Thyroid gland (tissue), 4 donors: Measurements from ENCODE around the gene SLC4A3. TPM values are rescaled to one million over a fixed set of nuclear protein-coding genes. Genes with fewer than 3 reads are reported as not detected.
A peak's percentile ranks its signal among the peaks of the same experiment; 100 is the strongest.

Experiments used
- DNase-seq, 2 donors: peaks; one replicate each; pipeline ENCODE4 v3.0.0-alpha.2; 2019
- H3K27ac ChIP-seq, 3 donors: fragments of 200-600 bp; sonication (generic); 1 replicate in 2 of 3; 2 replicates in 1 of 3; pipeline ENCODE4 v1.5.1; 2016 to 2019; ENCODE audit warnings: mild to moderate bottlenecking in 1 of 3, moderate library complexity in 1 of 3
- H3K27me3 ChIP-seq: fragments of 200-600 bp; sonication (generic); one replicate; pipeline ENCODE4 v1.5.1; 2019
- H3K36me3 ChIP-seq, 2 donors: fragments of 200-600 bp; sonication (generic); one replicate each; pipeline ENCODE4 v1.5.1; 2016 to 2019
- H3K4me1 ChIP-seq, 2 donors: fragments of 200-600 bp; sonication (generic); one replicate each; pipeline ENCODE4 v1.5.1; 2017 to 2019
- H3K4me3 ChIP-seq, 3 donors: fragments of 200-600 bp; sonication (generic); replicated peaks in 1 of 3; 1 replicate in 2 of 3; 2 replicates in 1 of 3; pipeline ENCODE4 v1.5.1; 2016; ENCODE audit warnings: mild to moderate bottlenecking in 1 of 3
- H3K9me3 ChIP-seq: fragments of 200-600 bp; sonication (generic); one replicate; pipeline ENCODE4 v1.5.1; 2017
- POLR2A ChIP-seq, 2 donors: fragments of 450-650 bp; IDR thresholded peaks; one replicate each; pipeline ENCODE4 v1.6.1; 2017; ENCODE audit warnings: antibody characterized with exemption in 2 of 2, mild to moderate bottlenecking in 2 of 2, moderate library complexity in 1 of 2
- WGBS, 2 donors: methylation state at CpG; one replicate each; pipeline ENCODE4 v1.1.5; 2017; 5-methylcytosine and 5-hydroxymethylcytosine counted together
- intact Hi-C: fragments of 100-400 bp; cut with DNase I; formaldehyde crosslinking; loops from one replicate; pipeline ENCODE4 v1.15.1; 2023
- small RNA-seq: library from RNA; depleted of rRNA; stranded (forward); fragments of <200 nt; gene quantifications from one replicate; pipeline ENCODE3, GENCODE V24; 2016
- total RNA-seq, 4 donors: library from RNA; depleted of rRNA; stranded (reverse); fragments of >200 nt; gene quantifications; one replicate each; pipeline ENCODE4 v1.2.3, GENCODE V29; 2016
- TF ChIP-seq, protein P1 (sequence below), 6 experiments: fragments of 200-600 bp in 3 of 6; fragments of 450-650 bp in 3 of 6; sonication (generic) in 3 of 6; IDR thresholded peaks; one replicate each; pipeline ENCODE4 v1.5.1; 2016 to 2019; ENCODE audit warnings: antibody characterized with exemption in 6 of 6, mild to moderate bottlenecking in 2 of 6, inconsistent platforms in 1 of 6, moderate library complexity in 1 of 6

SLC4A3 gene
- total RNA-seq, 4 donors from 2014 or later: 1.2 to 3.2 (median 2.8) TPM

DNA sequence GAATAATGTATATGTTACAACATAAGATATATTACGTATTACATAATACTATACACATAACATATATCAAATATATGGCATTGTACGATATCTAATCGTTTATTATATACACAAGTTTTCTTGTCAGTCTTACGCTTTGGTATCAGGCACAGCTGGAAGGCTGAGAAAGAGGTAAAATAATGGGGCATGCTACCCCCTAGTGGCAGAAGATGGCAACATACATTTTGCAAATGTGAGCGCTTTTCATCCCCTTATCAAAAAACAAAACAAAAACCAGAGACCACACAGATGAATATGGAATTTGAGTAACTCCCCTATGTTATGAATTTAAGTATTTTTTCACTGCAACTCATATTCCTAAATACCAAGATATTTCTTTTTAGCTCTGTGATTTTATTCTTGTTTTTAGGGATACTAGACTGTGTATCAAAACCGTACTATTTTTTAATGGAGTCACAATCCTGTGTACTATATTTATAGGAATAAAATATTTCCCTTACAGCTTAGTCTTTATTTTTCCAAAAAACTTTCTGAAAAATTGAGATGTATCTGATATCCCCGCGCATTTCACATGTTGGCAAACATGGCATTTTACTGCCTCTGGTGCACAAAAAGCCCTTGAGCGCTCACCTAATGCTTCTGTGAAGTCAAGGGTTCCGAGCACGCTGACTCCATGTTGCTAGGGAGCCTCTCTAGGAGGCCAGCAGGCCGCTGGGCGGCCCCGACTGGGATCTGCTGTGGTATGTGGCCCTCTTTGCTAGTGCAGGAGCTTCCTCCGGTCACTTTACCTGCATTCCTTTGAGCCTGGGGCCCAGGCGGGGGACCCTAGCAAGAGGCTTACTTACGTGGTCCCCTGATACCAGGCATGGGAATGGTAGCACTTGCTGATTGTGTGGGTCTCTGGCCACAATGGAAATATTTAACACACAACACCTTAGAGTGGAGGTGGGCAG lies 62.5 kb downstream of the SLC4A3 start:
- DNase-seq: peak; percentile 38 to 48
- Histone ChIP-seq H3K9me3 (no peaks in the 10 kb centered on the region), H3K4me1 (peaks cover 0 to under 1% of the 10 kb centered on the region in 2 donors), H3K27ac (no peak overlapping the region), H3K27me3 (no peaks in the 10 kb centered on the region), H3K36me3 (no peaks in the 10 kb centered on the region), H3K4me3 (no peak overlapping the region)
- TF ChIP-seq POLR2A (IDR thresholded peaks at IDR 0.05): no peak
- TF ChIP-seq, protein P1, sequence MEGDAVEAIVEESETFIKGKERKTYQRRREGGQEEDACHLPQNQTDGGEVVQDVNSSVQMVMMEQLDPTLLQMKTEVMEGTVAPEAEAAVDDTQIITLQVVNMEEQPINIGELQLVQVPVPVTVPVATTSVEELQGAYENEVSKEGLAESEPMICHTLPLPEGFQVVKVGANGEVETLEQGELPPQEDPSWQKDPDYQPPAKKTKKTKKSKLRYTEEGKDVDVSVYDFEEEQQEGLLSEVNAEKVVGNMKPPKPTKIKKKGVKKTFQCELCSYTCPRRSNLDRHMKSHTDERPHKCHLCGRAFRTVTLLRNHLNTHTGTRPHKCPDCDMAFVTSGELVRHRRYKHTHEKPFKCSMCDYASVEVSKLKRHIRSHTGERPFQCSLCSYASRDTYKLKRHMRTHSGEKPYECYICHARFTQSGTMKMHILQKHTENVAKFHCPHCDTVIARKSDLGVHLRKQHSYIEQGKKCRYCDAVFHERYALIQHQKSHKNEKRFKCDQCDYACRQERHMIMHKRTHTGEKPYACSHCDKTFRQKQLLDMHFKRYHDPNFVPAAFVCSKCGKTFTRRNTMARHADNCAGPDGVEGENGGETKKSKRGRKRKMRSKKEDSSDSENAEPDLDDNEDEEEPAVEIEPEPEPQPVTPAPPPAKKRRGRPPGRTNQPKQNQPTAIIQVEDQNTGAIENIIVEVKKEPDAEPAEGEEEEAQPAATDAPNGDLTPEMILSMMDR (IDR thresholded peaks at IDR 0.05): peak; percentile 48 to 79 (median 70)
- 33 to 34% methylated on average over 17 of the region's 17 CpGs for WGBS, 2 donors
- intact Hi-C loops: loop anchor here (5.0 kb wide), 1 partner anchor 148 kb away; the partner anchor contains the start of genes CHPF and TMEM198

DNA sequence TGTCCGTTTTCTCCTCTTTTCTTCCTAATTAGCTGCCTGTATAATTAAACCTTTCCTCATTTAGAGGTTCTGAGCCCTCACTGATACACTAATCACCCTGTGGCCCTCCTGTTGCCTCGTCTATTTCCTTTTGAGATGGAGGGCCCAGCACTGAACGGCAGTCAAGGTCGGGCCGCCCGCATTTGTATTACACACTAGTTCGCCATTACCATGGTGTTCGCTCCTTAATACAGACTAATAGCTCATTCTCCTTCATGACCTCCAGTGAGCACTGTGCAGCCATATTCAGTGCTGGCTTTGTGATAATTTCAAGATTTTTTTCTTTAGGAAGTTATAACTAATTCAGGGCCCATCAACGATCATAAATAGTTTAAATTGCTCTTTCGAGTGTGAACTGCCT lies 64.1 kb downstream of the SLC4A3 start:
- H3K27ac ChIP-seq: no peak overlapping the region
- intact Hi-C loops: no loop called here
- DNase-seq: no peak
- 80 to 82% methylated on average over 10 of the region's 10 CpGs for WGBS, 2 donors
- no peaks in the 10 kb centered on the region for H3K9me3 ChIP-seq
- no peak overlapping the region for H3K4me3 ChIP-seq
- no peaks in the 10 kb centered on the region for H3K36me3 ChIP-seq
- H3K27me3 ChIP-seq: no peaks in the 10 kb centered on the region
- TF ChIP-seq POLR2A (IDR thresholded peaks at IDR 0.05): no peak
- TF ChIP-seq, protein P1 (IDR thresholded peaks at IDR 0.05): no peak
- no peaks in the 10 kb centered on the region for H3K4me1 ChIP-seq

Small RNA genes within 50 kb of the gene (small RNA-seq; reads per million reads assigned to genes)
- gene RN7SKP213: not detected

Other genes starting within 250 kb of the SLC4A3 start
- 10 to 100 TPM; 35.9 to 49.5 (median 41.6) TPM for gene DNPEP, start 239.7 kb upstream of the SLC4A3 start, total RNA-seq
- 10 to 100 TPM; 26.7 to 54.4 (median 28.7) TPM for gene DES, start 209.3 kb upstream of the SLC4A3 start, total RNA-seq
- 1 to 10 TPM; 1.9 to 3.5 (median 3.3) TPM for gene SPEG, start 192.8 kb upstream of the SLC4A3 start, total RNA-seq
- 10 to 100 TPM; 26.5 to 50.6 (median 42.6) TPM for gene GMPPA, start 128.7 kb upstream of the SLC4A3 start, total RNA-seq
- gene ASIC4, start 113.1 kb upstream of the SLC4A3 start, total RNA-seq: not detected
- 100 to 1,000 TPM in 3 of 4 donors, 10 to 100 TPM in 1; 57.2 to 194 (median 141) TPM for gene CHPF, start 83.8 kb upstream of the SLC4A3 start, total RNA-seq
- gene TMEM198, start 83.6 kb upstream of the SLC4A3 start, total RNA-seq: 10 to 100 TPM in 1 of 4 donors, 1 to 10 TPM in 3; 4.6 to 10.9 (median 5.4) TPM
- gene OBSL1, start 56.1 kb upstream of the SLC4A3 start, total RNA-seq: 100 to 1,000 TPM; 142 to 200 (median 170) TPM
- 1 to 10 TPM in 1 of 4 donors, under 1 TPM in 2, not detected in 1; 0.50 to 1.1 (median 0.81) TPM for gene INHA, start 55.3 kb upstream of the SLC4A3 start, total RNA-seq
- gene STK11IP, start 29.8 kb upstream of the SLC4A3 start, total RNA-seq: 10 to 100 TPM; 14.6 to 25.0 (median 19.7) TPM